PC-9 (cell line): Measurements from ENCODE around the gene SND1.

Source experiments
- CTCF ChIP-seq: fragments of 200-600 bp; sonication (generic); conservative IDR thresholded peaks from 2 replicates; pipeline ENCODE4 v1.6.1; 2017; ENCODE audit warnings: mixed run types, antibody characterized with exemption, mild to moderate bottlenecking, moderate library complexity
- EZH2 ChIP-seq: fragments of 200-600 bp; sonication (generic); IDR thresholded peaks from 2 replicates; pipeline ENCODE4 v1.8.0; 2017; ENCODE audit warnings: antibody characterized with exemption, low read depth

GRCh38 chr7:127878791-127879190, 226.8 kb downstream of the SND1 start:
- TF ChIP-seq CTCF (no peak), EZH2 (no peak)
